Renal pelvis (tissue), 4 donors: ENCODE results near the gene GMPR2. TPM values are rescaled to one million over a fixed set of nuclear protein-coding genes. Genes with fewer than 3 reads are reported as not detected.

ENCODE experiments used
- DNase-seq: peaks from one replicate; pipeline ENCODE4 v3.0.0-alpha.2; 2013
- polyA plus RNA-seq, 3 donors: library from polyadenylated mRNA; unstranded; fragments of 120-200 nt; gene quantifications; one replicate each; pipeline ENCODE4 v1.2.1, GENCODE V29; 2013; ENCODE audit not compliant: insufficient read length in 3 of 3

The GMPR2 gene
- polyA plus RNA-seq, 3 donors, result 120 to 132 (median 123) TPM

DNA sequence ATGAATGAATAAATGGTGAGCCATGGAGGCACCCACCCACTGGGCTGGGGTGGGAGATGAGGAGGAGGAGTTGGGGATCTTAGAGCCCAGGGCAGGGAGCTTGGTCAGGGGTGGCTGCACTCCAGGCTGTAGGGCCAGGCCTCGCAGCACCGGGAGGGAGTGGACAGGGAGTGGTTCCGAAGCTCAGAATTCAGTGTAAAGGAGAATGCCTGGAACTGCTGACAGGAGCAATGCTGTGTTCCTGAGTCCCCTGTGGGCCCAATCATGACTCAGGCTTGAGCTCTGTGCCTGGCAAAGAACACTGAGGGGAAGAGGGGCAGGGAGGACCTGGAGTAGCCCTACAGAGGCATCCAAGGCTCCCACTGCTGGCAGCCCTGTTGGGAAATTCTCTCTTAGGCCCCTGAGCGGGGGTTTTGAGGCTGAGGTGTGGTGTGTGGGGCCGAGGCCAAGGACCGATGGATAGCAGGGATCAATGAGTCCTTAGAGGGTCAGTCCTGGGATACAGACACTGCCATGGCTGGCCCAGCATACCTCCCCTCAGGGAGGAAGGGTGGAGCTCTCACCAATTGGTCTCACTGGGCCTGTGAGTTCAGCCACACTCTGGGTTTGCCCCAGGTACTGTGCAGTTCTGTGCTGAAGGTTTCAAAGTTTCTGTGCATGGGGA, 48.2 kb downstream of the GMPR2 start:
- no peak for DNase-seq

DNA sequence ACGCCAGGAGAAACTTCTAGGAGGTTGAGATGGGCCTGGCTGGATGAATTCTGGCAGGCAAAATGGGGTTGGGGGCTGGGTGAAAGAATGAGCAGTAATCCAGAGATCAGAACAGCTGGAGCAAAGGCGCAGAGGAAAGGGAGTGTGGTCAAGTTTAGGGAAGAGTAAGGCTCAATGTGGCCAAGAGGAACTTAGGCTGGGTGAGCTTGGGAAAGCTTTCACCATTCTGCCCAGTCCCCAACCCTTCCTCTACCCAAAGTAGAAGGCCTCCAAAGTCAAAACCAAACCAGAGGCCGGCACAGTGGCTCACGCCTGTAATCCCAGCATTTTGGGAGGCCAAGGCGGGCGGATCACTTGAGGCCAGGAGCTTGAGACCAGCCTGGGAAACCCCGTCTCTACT, 48.9 kb downstream of the GMPR2 start:
- DNase-seq, result no peak

DNA sequence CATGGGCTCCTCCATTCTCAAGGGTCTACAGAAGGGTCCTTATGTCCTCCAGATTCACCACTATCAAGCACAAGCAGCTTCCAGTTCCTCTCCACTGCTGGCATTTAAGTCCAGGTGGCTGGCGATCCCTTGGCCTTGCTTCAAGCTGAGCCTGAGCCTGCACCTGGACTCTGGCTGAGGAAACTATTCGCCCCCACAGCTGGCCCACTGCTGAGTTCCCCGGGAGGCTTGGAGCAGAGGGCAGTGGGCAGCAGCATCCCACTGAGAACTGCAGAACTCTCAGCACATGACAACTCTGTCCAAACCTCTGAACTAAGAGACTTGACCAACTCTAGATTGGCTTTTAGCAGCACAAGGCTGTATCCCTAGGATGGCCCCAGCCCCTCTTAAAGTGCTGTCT, 50.0 kb downstream of the GMPR2 start:
- DNase-seq, result no peak

DNA sequence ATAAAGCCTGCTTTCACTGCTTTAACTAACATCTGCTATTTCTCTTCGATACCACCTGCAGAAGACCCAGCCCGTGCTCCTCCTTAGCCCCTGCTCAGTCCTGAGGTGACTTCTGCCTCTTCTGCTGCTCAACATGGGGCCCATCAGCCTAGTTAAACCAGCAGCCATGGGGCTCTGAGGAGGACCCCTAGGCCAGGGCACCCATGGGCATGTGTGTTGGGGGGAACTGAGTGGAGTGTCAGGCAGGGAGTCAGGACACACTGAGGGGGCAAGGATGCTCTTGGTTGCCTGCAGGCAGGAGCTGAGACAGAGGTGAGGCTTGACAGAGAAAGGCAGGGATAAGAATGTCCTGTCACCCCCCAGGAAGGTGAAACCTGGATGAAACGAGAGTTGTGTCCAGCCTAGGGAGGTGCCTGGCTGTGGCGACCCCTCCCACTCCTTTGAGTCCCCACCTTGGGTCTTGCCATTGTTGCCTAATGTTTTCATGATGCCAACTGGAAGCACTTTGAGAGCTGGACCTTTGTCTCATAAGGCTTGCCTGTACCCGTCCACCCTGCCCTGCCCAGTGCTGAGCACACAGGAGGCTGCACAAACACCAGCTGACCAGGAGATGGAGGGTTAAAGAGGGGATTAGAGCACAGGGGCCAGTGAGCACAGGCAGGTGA, 51.2 kb downstream of the GMPR2 start:
- no peak for DNase-seq

DNA sequence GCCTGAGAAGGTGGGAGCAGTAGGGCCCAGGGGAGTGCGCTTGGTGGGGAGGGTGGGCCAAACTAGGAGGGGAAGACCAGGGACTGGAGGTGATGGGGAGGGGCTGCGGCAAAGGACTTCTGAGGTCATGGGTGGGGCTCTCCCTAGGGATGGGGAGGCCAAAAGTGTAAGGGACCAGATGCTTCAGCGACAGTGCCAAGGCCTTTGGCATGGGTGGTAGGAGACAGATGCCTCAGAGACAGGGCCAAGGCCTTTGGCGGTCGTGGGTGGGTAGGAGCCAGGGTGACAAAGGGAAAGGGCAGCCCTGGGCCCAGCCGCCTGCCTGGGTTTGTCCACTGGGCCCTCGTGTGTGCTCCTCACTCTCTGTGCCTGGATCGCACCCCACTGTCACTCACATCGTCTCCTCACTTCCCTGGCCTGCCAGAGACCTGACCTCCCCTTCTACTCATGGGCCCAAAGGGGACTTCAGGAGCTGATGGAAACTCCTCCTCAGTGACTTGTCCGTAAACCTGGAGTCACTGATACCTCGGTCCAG, 51.8 kb downstream of the GMPR2 start:
- no peak for DNase-seq

DNA sequence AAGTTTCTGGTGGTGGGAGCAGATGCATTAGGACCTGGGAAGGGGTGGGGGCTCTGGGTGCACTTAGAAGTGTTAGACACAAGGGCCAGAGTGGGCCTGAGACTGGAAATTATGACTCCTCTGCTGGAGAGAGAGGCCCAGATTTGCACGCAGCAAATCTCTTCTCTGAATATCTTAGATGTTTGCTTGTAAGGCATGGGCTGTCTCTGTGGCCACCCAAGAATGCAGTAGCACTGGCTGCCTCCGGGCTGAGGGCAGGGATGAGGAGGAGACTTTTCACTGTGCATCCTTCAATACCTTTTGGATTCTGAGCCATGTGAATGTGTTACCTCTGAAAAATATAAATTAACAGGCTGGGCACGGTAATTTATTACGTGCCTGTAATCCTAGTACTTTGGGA, 52.6 kb downstream of the GMPR2 start:
- DNase-seq, result no peak

DNA sequence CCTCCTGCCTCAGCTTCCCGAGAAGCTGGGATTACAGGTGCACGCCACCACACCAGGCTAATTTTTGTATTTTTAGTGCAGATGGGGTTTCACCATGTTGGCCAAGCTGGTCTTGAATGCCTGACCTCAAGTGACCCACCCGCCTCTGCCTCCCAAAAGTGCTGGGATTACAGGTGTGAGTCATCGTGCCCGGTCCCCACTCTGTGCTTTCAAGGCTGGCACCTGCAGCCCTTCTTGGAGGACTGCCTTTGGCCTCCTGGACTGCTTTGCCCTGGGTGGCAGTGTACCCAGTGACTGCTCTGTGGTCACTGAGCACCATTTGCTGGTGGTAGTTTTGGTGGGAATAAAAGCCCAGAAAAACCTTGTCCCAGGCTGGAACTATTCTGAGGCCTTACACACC, 54.3 kb downstream of the GMPR2 start:
- no peak for DNase-seq

Other genes starting within 250 kb of the GMPR2 start
- gene DHRS4L2, start 244.0 kb upstream of the GMPR2 start, polyA plus RNA-seq, result 10 to 100 TPM; 36.1 to 44.3 (median 36.8) TPM
- 1 to 10 TPM; 2.2 to 2.4 (median 2.4) TPM for gene CARMIL3, start 180.9 kb upstream of the GMPR2 start, polyA plus RNA-seq
- under 1 TPM in 1 of 3 donors, not detected in 2; 0.24 TPM for gene CPNE6, start 161.4 kb upstream of the GMPR2 start, polyA plus RNA-seq
- 10 to 100 TPM; 37.7 to 41.7 (median 40.0) TPM for gene PCK2, start 138.6 kb upstream of the GMPR2 start, polyA plus RNA-seq
- 10 to 100 TPM; 82.2 to 96.2 (median 92.8) TPM for gene DCAF11, start 118.2 kb upstream of the GMPR2 start, polyA plus RNA-seq
- gene NRL, start 118.0 kb upstream of the GMPR2 start, polyA plus RNA-seq, result 1 to 10 TPM; 2.7 to 3.2 (median 2.9) TPM
- gene FITM1, start 102.3 kb upstream of the GMPR2 start, polyA plus RNA-seq, result 1 to 10 TPM; 1.1 to 2.3 (median 1.5) TPM
- 100 to 1,000 TPM; 175 to 216 (median 196) TPM for gene PSME1, start 96.7 kb upstream of the GMPR2 start, polyA plus RNA-seq
- 10 to 100 TPM; 19.8 to 29.7 (median 21.1) TPM for gene EMC9, start 91.3 kb upstream of the GMPR2 start, polyA plus RNA-seq
- 100 to 1,000 TPM; 145 to 164 (median 151) TPM for gene PSME2, start 86.3 kb upstream of the GMPR2 start, polyA plus RNA-seq
- 10 to 100 TPM; 46.4 to 70.4 (median 53.4) TPM for gene RNF31, start 85.4 kb upstream of the GMPR2 start, polyA plus RNA-seq
- gene IRF9, start 71.7 kb upstream of the GMPR2 start, polyA plus RNA-seq, result 10 to 100 TPM; 56.8 to 68.9 (median 57.2) TPM
- gene REC8, start 60.8 kb upstream of the GMPR2 start, polyA plus RNA-seq, result 10 to 100 TPM; 71.4 to 85.6 (median 80.8) TPM
- gene IPO4, start 44.1 kb upstream of the GMPR2 start, polyA plus RNA-seq, result 10 to 100 TPM; 39.6 to 48.5 (median 42.8) TPM
- 10 to 100 TPM; 45.2 to 55.8 (median 46.7) TPM for gene TM9SF1, start 37.5 kb upstream of the GMPR2 start, polyA plus RNA-seq
- gene TSSK4, start 27.2 kb upstream of the GMPR2 start, polyA plus RNA-seq, result 10 to 100 TPM in 2 of 3 donors, 1 to 10 TPM in 1; 3.9 to 17.9 (median 14.1) TPM
- 10 to 100 TPM; 50.6 to 70.2 (median 58.2) TPM for gene CHMP4A, start 19.4 kb upstream of the GMPR2 start, polyA plus RNA-seq
- 10 to 100 TPM; 13.0 to 20.1 (median 15.3) TPM for gene MDP1, start 16.9 kb upstream of the GMPR2 start, polyA plus RNA-seq
- 100 to 1,000 TPM; 197 to 260 (median 254) TPM for gene NEDD8, start 562 bp upstream of the GMPR2 start, polyA plus RNA-seq
- gene TINF2, start 9.7 kb downstream of the GMPR2 start, polyA plus RNA-seq, result 10 to 100 TPM; 59.4 to 62.5 (median 60.9) TPM
- 1 to 10 TPM; 1.5 to 4.2 (median 2.5) TPM for gene TGM1, start 30.2 kb downstream of the GMPR2 start, polyA plus RNA-seq
- gene RABGGTA, start 38.7 kb downstream of the GMPR2 start, polyA plus RNA-seq, result 10 to 100 TPM; 24.2 to 25.5 (median 25.0) TPM
- 10 to 100 TPM; 41.6 to 68.7 (median 43.4) TPM for gene DHRS1, start 66.9 kb downstream of the GMPR2 start, polyA plus RNA-seq
- 10 to 100 TPM; 28.0 to 29.7 (median 28.7) TPM for gene NOP9, start 66.9 kb downstream of the GMPR2 start, polyA plus RNA-seq
- gene CIDEB, start 75.0 kb downstream of the GMPR2 start, polyA plus RNA-seq, result 10 to 100 TPM; 24.7 to 32.3 (median 28.3) TPM
- gene LTB4R2, start 77.2 kb downstream of the GMPR2 start, polyA plus RNA-seq, result 1 to 10 TPM; 3.2 to 5.3 (median 4.4) TPM
- 1 to 10 TPM; 5.0 to 7.2 (median 5.7) TPM for gene LTB4R, start 78.6 kb downstream of the GMPR2 start, polyA plus RNA-seq
- 10 to 100 TPM; 19.3 to 22.6 (median 20.8) TPM for gene ADCY4, start 102.1 kb downstream of the GMPR2 start, polyA plus RNA-seq
- 1 to 10 TPM; 3.3 to 4.1 (median 3.8) TPM for gene RIPK3, start 107.1 kb downstream of the GMPR2 start, polyA plus RNA-seq
- gene NFATC4, start 135.3 kb downstream of the GMPR2 start, polyA plus RNA-seq, result 10 to 100 TPM; 60.1 to 84.6 (median 72.6) TPM
- gene NYNRIN, start 166.1 kb downstream of the GMPR2 start, polyA plus RNA-seq, result 10 to 100 TPM; 44.1 to 58.4 (median 56.4) TPM
- 1 to 10 TPM; 2.4 to 4.2 (median 3.1) TPM for gene CBLN3, start 196.7 kb downstream of the GMPR2 start, polyA plus RNA-seq
- gene KHNYN, start 197.0 kb downstream of the GMPR2 start, polyA plus RNA-seq, result 10 to 100 TPM; 43.7 to 55.8 (median 53.3) TPM
- 10 to 100 TPM; 69.5 to 78.3 (median 76.8) TPM for gene SDR39U1, start 209.8 kb downstream of the GMPR2 start, polyA plus RNA-seq